ENCODE results near the gene HSPA6. TPM values are rescaled to one million over a fixed set of nuclear protein-coding genes. Genes with fewer than 3 reads are reported as not detected.

Gene HSPA6
- polyA plus RNA-seq, 1 donor from 2014 or later: 3.8 TPM

- TF ChIP-seq EZH2 (IDR thresholded peaks at IDR 0.05; ENCODE audit: borderline replicate concordance, insufficient read depth, low read length, poor library complexity, severe bottlenecking) (no peak), MXI1 (conservative IDR thresholded peaks at IDR 0.05; ENCODE audit: poor library complexity, severe bottlenecking) (no peak), RAD21 (conservative IDR thresholded peaks at IDR 0.05) (no peak), POLR2AphosphoS5 (IDR thresholded peaks at IDR 0.05) (no peak), REST (IDR thresholded peaks at IDR 0.05; ENCODE audit: borderline replicate concordance) (no peak), EP300 (conservative IDR thresholded peaks at IDR 0.05; ENCODE audit: poor library complexity, severe bottlenecking) (no peak), TAF1 (IDR thresholded peaks at IDR 0.05; ENCODE audit: low read depth) (no peak), CTCF (IDR thresholded peaks at IDR 0.05; ENCODE audit: poor library complexity, severe bottlenecking) (no peak), SMC3 (conservative IDR thresholded peaks at IDR 0.05; ENCODE audit: poor library complexity) (no peak)
- H3K9me3 ChIP-seq (ENCODE audit: low read length): no peaks in the 10 kb centered on the region
- no peak overlapping the region for H3K4me3 ChIP-seq (ENCODE audit: low read length)
- H4K20me1 ChIP-seq (ENCODE audit: insufficient read depth): no peaks in the 10 kb centered on the region
- H3K36me3 ChIP-seq (ENCODE audit: insufficient read depth, low read length): no peaks in the 10 kb centered on the region
- peaks cover 9% of the 10 kb centered on the region for H3K27me3 ChIP-seq (ENCODE audit: insufficient read depth, low read depth, low read length)
- H3K27ac ChIP-seq (ENCODE audit: low read length): peak overlapping the region; percentile 44
- no peak overlapping the region for H3K4me2 ChIP-seq (ENCODE audit: low read length)
- H3K9me2 ChIP-seq (ENCODE audit: insufficient read depth, low read length): no peaks in the 10 kb centered on the region
- no peaks in the 10 kb centered on the region for H3K79me2 ChIP-seq (replicated peaks; ENCODE audit: insufficient read depth, low read length)
- no peaks in the 10 kb centered on the region for H3F3A ChIP-seq (ENCODE audit: insufficient read depth, low read length, poor library complexity, severe bottlenecking)
- no peak overlapping the region for H3K9ac ChIP-seq (ENCODE audit: low read length)
- H2AFZ ChIP-seq (ENCODE audit: low read depth, low read length): no peak overlapping the region
Observed at GRCh38 chr1:161491472-161491871, 32.9 kb upstream of the HSPA6 start.

- H3K9me2 ChIP-seq (ENCODE audit: insufficient read depth, low read length): no peaks in the 10 kb centered on the region
- H2AFZ ChIP-seq (ENCODE audit: low read depth, low read length): no peak overlapping the region
- H3F3A ChIP-seq (ENCODE audit: insufficient read depth, low read length, poor library complexity, severe bottlenecking): no peaks in the 10 kb centered on the region
- H3K27ac ChIP-seq (ENCODE audit: low read length): no peak overlapping the region
- peaks cover 9% of the 10 kb centered on the region for H3K27me3 ChIP-seq (ENCODE audit: insufficient read depth, low read depth, low read length)
- no peaks in the 10 kb centered on the region for H3K9me3 ChIP-seq (ENCODE audit: low read length)
- TF ChIP-seq EP300 (conservative IDR thresholded peaks at IDR 0.05; ENCODE audit: poor library complexity, severe bottlenecking) (no peak), MXI1 (conservative IDR thresholded peaks at IDR 0.05; ENCODE audit: poor library complexity, severe bottlenecking) (no peak)
- H3K36me3 ChIP-seq (ENCODE audit: insufficient read depth, low read length): no peaks in the 10 kb centered on the region
- H4K20me1 ChIP-seq (ENCODE audit: insufficient read depth): no peaks in the 10 kb centered on the region
- no peaks in the 10 kb centered on the region for H3K79me2 ChIP-seq (replicated peaks; ENCODE audit: insufficient read depth, low read length)
- H3K9ac ChIP-seq (ENCODE audit: low read length): no peak overlapping the region
- no peak overlapping the region for H3K4me3 ChIP-seq (ENCODE audit: low read length)
- H3K4me2 ChIP-seq (ENCODE audit: low read length): no peak overlapping the region
Observed at GRCh38 chr1:161492827-161493226, 31.5 kb upstream of the HSPA6 start.

All from neural cell (in vitro differentiated cells).